Body of pancreas (tissue), 4 donors: Measurements from ENCODE around the gene ACYP2.

Experiments
- POLR2A ChIP-seq, 3 donors: fragments of 450-650 bp; IDR thresholded peaks; one replicate each; pipeline ENCODE4 v1.6.1; 2016; ENCODE audit warnings: antibody characterized with exemption in 3 of 3, mild to moderate bottlenecking in 2 of 3
- TF ChIP-seq, protein P1 (sequence below), 7 experiments: fragments of 450-650 bp in 4 of 7; fragments of 200-600 bp in 3 of 7; sonication (generic) in 3 of 7; IDR thresholded peaks; one replicate each; pipeline ENCODE4 v1.5.1; 2016 to 2019; ENCODE audit warnings: antibody characterized with exemption in 7 of 7

DNA sequence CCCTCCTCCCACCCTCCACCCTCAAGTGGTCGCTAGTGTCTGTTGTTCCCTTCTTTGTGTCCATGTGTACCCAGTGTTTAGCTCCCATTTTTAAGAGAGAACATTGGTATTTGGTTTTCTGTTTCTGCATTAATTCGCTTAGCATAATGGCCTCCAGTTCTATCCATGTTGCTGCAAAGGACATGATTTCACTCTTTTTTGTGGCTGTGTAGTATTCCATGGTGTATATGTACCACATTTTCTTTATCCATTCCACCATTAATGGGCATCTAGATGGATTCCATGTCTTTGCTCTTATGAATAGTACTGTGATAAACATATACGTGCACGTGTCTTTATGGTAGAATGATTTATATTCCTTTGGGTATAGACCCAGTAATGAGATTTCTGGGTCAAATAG is 97.7 kb downstream of the ACYP2 start:
- TF ChIP-seq, protein P1, sequence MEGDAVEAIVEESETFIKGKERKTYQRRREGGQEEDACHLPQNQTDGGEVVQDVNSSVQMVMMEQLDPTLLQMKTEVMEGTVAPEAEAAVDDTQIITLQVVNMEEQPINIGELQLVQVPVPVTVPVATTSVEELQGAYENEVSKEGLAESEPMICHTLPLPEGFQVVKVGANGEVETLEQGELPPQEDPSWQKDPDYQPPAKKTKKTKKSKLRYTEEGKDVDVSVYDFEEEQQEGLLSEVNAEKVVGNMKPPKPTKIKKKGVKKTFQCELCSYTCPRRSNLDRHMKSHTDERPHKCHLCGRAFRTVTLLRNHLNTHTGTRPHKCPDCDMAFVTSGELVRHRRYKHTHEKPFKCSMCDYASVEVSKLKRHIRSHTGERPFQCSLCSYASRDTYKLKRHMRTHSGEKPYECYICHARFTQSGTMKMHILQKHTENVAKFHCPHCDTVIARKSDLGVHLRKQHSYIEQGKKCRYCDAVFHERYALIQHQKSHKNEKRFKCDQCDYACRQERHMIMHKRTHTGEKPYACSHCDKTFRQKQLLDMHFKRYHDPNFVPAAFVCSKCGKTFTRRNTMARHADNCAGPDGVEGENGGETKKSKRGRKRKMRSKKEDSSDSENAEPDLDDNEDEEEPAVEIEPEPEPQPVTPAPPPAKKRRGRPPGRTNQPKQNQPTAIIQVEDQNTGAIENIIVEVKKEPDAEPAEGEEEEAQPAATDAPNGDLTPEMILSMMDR (IDR thresholded peaks at IDR 0.05), result no peak
- TF ChIP-seq POLR2A (IDR thresholded peaks at IDR 0.05), result no peak
